ENCODE data around the gene HOXC9.

The HOXC9 gene

GRCh38 chr12:53970451-53970850 lies 29.5 kb upstream of the HOXC9 start:
- WGBS (ENCODE audit: extremely low coverage, insufficient coverage, low lambda C conversion rate): no CpG with 5 or more reads among the region's 4 CpGs
- Histone ChIP-seq H3K56ac (ENCODE audit: low read length) (no peak overlapping the region), H3K23ac (ENCODE audit: low read length) (no peak overlapping the region), H2BK120ac (ENCODE audit: low read depth, low read length) (no peak overlapping the region), H3K4me2 (ENCODE audit: low read length) (no peak overlapping the region), H2AK5ac (ENCODE audit: low read length) (no peak overlapping the region), H4K5ac (ENCODE audit: low read length) (no peak overlapping the region), H3K9ac (ENCODE audit: low read length) (no peak overlapping the region), H3K79me1 (ENCODE audit: low read length) (no peaks in the 10 kb centered on the region), H3K27me3 (ENCODE audit: insufficient read depth, low read length, poor library complexity) (peaks cover 97% of the 10 kb centered on the region), H3K27ac (ENCODE audit: low read depth, low read length) (no peak overlapping the region), H3K4me1 (ENCODE audit: control insufficient read depth, low read depth, low read length) (no peaks in the 10 kb centered on the region), H3K79me2 (ENCODE audit: control insufficient read depth, insufficient read depth, low read length) (no peaks in the 10 kb centered on the region), H3K4ac (ENCODE audit: low read depth, low read length) (no peak overlapping the region), H2BK5ac (ENCODE audit: low read length) (no peak overlapping the region), H3K18ac (ENCODE audit: low read length) (no peak overlapping the region), H2BK15ac (replicated peaks; ENCODE audit: low read depth) (no peak overlapping the region), H3K36me3 (ENCODE audit: control insufficient read depth, insufficient read depth, low read length) (no peaks in the 10 kb centered on the region), H4K8ac (ENCODE audit: low read depth, low read length) (no peak overlapping the region), H3K4me3 (ENCODE audit: low read length) (no peak overlapping the region)
- no peak for DNase-seq

GRCh38 chr12:53971129-53971528 lies 28.8 kb upstream of the HOXC9 start:
- Histone ChIP-seq H3K4me2 (ENCODE audit: low read length) (no peak overlapping the region), H3K18ac (ENCODE audit: low read length) (no peak overlapping the region), H2AK5ac (ENCODE audit: low read length) (no peak overlapping the region), H4K8ac (ENCODE audit: low read depth, low read length) (no peak overlapping the region), H3K9ac (ENCODE audit: low read length) (no peak overlapping the region), H3K79me1 (ENCODE audit: low read length) (no peaks in the 10 kb centered on the region), H3K27me3 (ENCODE audit: insufficient read depth, low read length, poor library complexity) (peaks cover 97% of the 10 kb centered on the region), H2BK120ac (ENCODE audit: low read depth, low read length) (no peak overlapping the region), H3K23ac (ENCODE audit: low read length) (no peak overlapping the region), H3K4me3 (ENCODE audit: low read length) (no peak overlapping the region), H3K27ac (ENCODE audit: low read depth, low read length) (no peak overlapping the region), H3K36me3 (ENCODE audit: control insufficient read depth, insufficient read depth, low read length) (no peaks in the 10 kb centered on the region), H3K4ac (ENCODE audit: low read depth, low read length) (no peak overlapping the region), H4K5ac (ENCODE audit: low read length) (no peak overlapping the region), H2BK5ac (ENCODE audit: low read length) (no peak overlapping the region), H3K4me1 (ENCODE audit: control insufficient read depth, low read depth, low read length) (no peaks in the 10 kb centered on the region), H3K79me2 (ENCODE audit: control insufficient read depth, insufficient read depth, low read length) (no peaks in the 10 kb centered on the region), H3K56ac (ENCODE audit: low read length) (no peak overlapping the region), H2BK15ac (replicated peaks; ENCODE audit: low read depth) (no peak overlapping the region)
- no CpG with 5 or more reads among the region's 3 CpGs for WGBS (ENCODE audit: extremely low coverage, insufficient coverage, low lambda C conversion rate)
- DNase-seq: no peak

GRCh38 chr12:53971686-53972085 lies 28.3 kb upstream of the HOXC9 start:
- H2BK15ac ChIP-seq (replicated peaks; ENCODE audit: low read depth): no peak overlapping the region
- no peak overlapping the region for H3K56ac ChIP-seq (ENCODE audit: low read length)
- no peak overlapping the region for H3K27ac ChIP-seq (ENCODE audit: low read depth, low read length)
- no peak overlapping the region for H3K4me2 ChIP-seq (ENCODE audit: low read length)
- no peaks in the 10 kb centered on the region for H3K4me1 ChIP-seq (ENCODE audit: control insufficient read depth, low read depth, low read length)
- no peak overlapping the region for H4K5ac ChIP-seq (ENCODE audit: low read length)
- no peaks in the 10 kb centered on the region for H3K79me1 ChIP-seq (ENCODE audit: low read length)
- H3K4me3 ChIP-seq (ENCODE audit: low read length): no peak overlapping the region
- no peak overlapping the region for H4K8ac ChIP-seq (ENCODE audit: low read depth, low read length)
- no peak overlapping the region for H2BK5ac ChIP-seq (ENCODE audit: low read length)
- H2BK120ac ChIP-seq (ENCODE audit: low read depth, low read length): no peak overlapping the region
- H3K4ac ChIP-seq (ENCODE audit: low read depth, low read length): no peak overlapping the region
- peaks cover 95% of the 10 kb centered on the region for H3K27me3 ChIP-seq (ENCODE audit: insufficient read depth, low read length, poor library complexity)
- H3K79me2 ChIP-seq (ENCODE audit: control insufficient read depth, insufficient read depth, low read length): no peaks in the 10 kb centered on the region
- no CpG with 5 or more reads among the region's 2 CpGs for WGBS (ENCODE audit: extremely low coverage, insufficient coverage, low lambda C conversion rate)
- H3K23ac ChIP-seq (ENCODE audit: low read length): no peak overlapping the region
- H3K18ac ChIP-seq (ENCODE audit: low read length): no peak overlapping the region
- no peak for DNase-seq
- H2AK5ac ChIP-seq (ENCODE audit: low read length): no peak overlapping the region
- no peaks in the 10 kb centered on the region for H3K36me3 ChIP-seq (ENCODE audit: control insufficient read depth, insufficient read depth, low read length)
- no peak overlapping the region for H3K9ac ChIP-seq (ENCODE audit: low read length)

GRCh38 chr12:53972152-53972702 lies 27.7 kb upstream of the HOXC9 start:
- H3K4ac ChIP-seq (ENCODE audit: low read depth, low read length): no peak overlapping the region
- no peaks in the 10 kb centered on the region for H3K4me1 ChIP-seq (ENCODE audit: control insufficient read depth, low read depth, low read length)
- H3K36me3 ChIP-seq (ENCODE audit: control insufficient read depth, insufficient read depth, low read length): no peaks in the 10 kb centered on the region
- H3K56ac ChIP-seq (ENCODE audit: low read length): no peak overlapping the region
- no peak overlapping the region for H2BK15ac ChIP-seq (replicated peaks; ENCODE audit: low read depth)
- H2BK5ac ChIP-seq (ENCODE audit: low read length): no peak overlapping the region
- peaks cover 95% of the 10 kb centered on the region for H3K27me3 ChIP-seq (ENCODE audit: insufficient read depth, low read length, poor library complexity)
- H3K23ac ChIP-seq (ENCODE audit: low read length): no peak overlapping the region
- H4K5ac ChIP-seq (ENCODE audit: low read length): no peak overlapping the region
- H2AK5ac ChIP-seq (ENCODE audit: low read length): no peak overlapping the region
- DNase-seq: no peak
- no peak overlapping the region for H2BK120ac ChIP-seq (ENCODE audit: low read depth, low read length)
- H4K8ac ChIP-seq (ENCODE audit: low read depth, low read length): no peak overlapping the region
- no peaks in the 10 kb centered on the region for H3K79me2 ChIP-seq (ENCODE audit: control insufficient read depth, insufficient read depth, low read length)
- no peak overlapping the region for H3K4me3 ChIP-seq (ENCODE audit: low read length)
- no peak overlapping the region for H3K27ac ChIP-seq (ENCODE audit: low read depth, low read length)
- WGBS (ENCODE audit: extremely low coverage, insufficient coverage, low lambda C conversion rate): no CpG with 5 or more reads among the region's 9 CpGs
- H3K4me2 ChIP-seq (ENCODE audit: low read length): no peak overlapping the region
- no peak overlapping the region for H3K18ac ChIP-seq (ENCODE audit: low read length)
- no peaks in the 10 kb centered on the region for H3K79me1 ChIP-seq (ENCODE audit: low read length)
- H3K9ac ChIP-seq (ENCODE audit: low read length): no peak overlapping the region

GRCh38 chr12:53972722-53973235 lies 27.2 kb upstream of the HOXC9 start, which contains the start of gene HOXC11:
Gene HOXC11 (plus strand): TSS chr12:53973126. CDS start chr12:53973242, 116 bp downstream.
- no peaks in the 10 kb centered on the region for H3K79me1 ChIP-seq (ENCODE audit: low read length)
- H3K4ac ChIP-seq (ENCODE audit: low read depth, low read length): no peak within 1 kb of the TSS
- no peaks in the 10 kb centered on the region for H3K4me1 ChIP-seq (ENCODE audit: control insufficient read depth, low read depth, low read length)
- H2BK120ac ChIP-seq (ENCODE audit: low read depth, low read length): no peak within 1 kb of the TSS
- no peak within 1 kb of the TSS for H2BK15ac ChIP-seq (replicated peaks; ENCODE audit: low read depth)
- DNase-seq: no peak
- no peak within 1 kb of the TSS for H4K5ac ChIP-seq (ENCODE audit: low read length)
- no peak within 1 kb of the TSS for H3K4me3 ChIP-seq (ENCODE audit: low read length)
- H4K8ac ChIP-seq (ENCODE audit: low read depth, low read length): no peak within 1 kb of the TSS
- no peaks in the 10 kb centered on the region for H3K36me3 ChIP-seq (ENCODE audit: control insufficient read depth, insufficient read depth, low read length)
- no peak within 1 kb of the TSS for H3K27ac ChIP-seq (ENCODE audit: low read depth, low read length)
- H3K9ac ChIP-seq (ENCODE audit: low read length): no peak within 1 kb of the TSS
- no peak within 1 kb of the TSS for H3K18ac ChIP-seq (ENCODE audit: low read length)
- peaks cover 95% of the 10 kb centered on the region for H3K27me3 ChIP-seq (ENCODE audit: insufficient read depth, low read length, poor library complexity)
- H3K23ac ChIP-seq (ENCODE audit: low read length): no peak within 1 kb of the TSS
- H2AK5ac ChIP-seq (ENCODE audit: low read length): no peak within 1 kb of the TSS
- H2BK5ac ChIP-seq (ENCODE audit: low read length): no peak within 1 kb of the TSS
- peak within 1 kb of the TSS; percentile 54 for H3K4me2 ChIP-seq (ENCODE audit: low read length)
- no peaks in the 10 kb centered on the region for H3K79me2 ChIP-seq (ENCODE audit: control insufficient read depth, insufficient read depth, low read length)
- no peak within 1 kb of the TSS for H3K56ac ChIP-seq (ENCODE audit: low read length)
- no CpG with 5 or more reads among the region's 21 CpGs for WGBS (ENCODE audit: extremely low coverage, insufficient coverage, low lambda C conversion rate)

All from mesendoderm (in vitro differentiated cells).